NCI-H187 treated with DMSO at 0.1 percent for 48 hours (cell line): ENCODE data around the gene TMEM89.
A peak's percentile ranks its signal among the peaks of the same experiment; 100 is the strongest.

Source experiments
- DNase-seq: peaks from one replicate; lab custom pipeline; 2025; lab: John Stamatoyannopoulos, UW

TMEM89 gene

GRCh38 chr3:48641396-48641795 lies 19.8 kb upstream of the TMEM89 start:
- DNase-seq = no peak

- no peak for DNase-seq
These were observed 18.5 kb upstream of the TMEM89 start for GRCh38 chr3:48639944-48640606.

- DNase-seq = no peak
These were observed 15.7 kb upstream of the TMEM89 start for GRCh38 chr3:48637305-48637704.

GRCh38 chr3:48636149-48636655 lies 14.6 kb upstream of the TMEM89 start:
- no peak for DNase-seq

- peak; percentile 11 for DNase-seq
These were observed 13.9 kb upstream of the TMEM89 start, which contains the start of gene SLC26A6 for GRCh38 chr3:48635222-48636021. TSS of gene SLC26A6 (minus strand) at chr3:48635461. CDS start at chr3:48635393, 68 bp downstream.

GRCh38 chr3:48634661-48635221 lies 13.2 kb upstream of the TMEM89 start:
- DNase-seq = no peak

DNA sequence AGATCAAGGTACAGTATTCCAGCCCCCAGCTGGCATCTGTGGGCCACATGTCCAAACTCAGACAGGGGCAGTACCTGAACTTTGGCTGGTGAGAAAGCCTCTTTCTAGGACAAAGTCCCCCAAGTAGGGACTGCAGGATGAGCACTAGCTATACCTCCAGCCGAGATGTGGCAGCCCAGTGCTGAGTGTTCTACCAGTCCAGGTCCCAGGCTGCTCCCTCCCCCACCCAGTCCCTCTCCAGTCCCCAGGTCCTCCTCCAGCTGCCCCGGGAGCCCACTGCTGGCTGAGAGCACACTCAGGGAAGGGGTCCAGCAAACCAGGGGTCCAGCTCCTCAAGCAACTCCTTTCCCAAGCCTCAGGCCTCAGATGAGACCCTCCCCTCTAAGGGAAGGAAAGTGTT lies 12.2 kb upstream of the TMEM89 start:
- DNase-seq = no peak

GRCh38 chr3:48633256-48633655 lies 11.7 kb upstream of the TMEM89 start:
- DNase-seq = no peak

DNA sequence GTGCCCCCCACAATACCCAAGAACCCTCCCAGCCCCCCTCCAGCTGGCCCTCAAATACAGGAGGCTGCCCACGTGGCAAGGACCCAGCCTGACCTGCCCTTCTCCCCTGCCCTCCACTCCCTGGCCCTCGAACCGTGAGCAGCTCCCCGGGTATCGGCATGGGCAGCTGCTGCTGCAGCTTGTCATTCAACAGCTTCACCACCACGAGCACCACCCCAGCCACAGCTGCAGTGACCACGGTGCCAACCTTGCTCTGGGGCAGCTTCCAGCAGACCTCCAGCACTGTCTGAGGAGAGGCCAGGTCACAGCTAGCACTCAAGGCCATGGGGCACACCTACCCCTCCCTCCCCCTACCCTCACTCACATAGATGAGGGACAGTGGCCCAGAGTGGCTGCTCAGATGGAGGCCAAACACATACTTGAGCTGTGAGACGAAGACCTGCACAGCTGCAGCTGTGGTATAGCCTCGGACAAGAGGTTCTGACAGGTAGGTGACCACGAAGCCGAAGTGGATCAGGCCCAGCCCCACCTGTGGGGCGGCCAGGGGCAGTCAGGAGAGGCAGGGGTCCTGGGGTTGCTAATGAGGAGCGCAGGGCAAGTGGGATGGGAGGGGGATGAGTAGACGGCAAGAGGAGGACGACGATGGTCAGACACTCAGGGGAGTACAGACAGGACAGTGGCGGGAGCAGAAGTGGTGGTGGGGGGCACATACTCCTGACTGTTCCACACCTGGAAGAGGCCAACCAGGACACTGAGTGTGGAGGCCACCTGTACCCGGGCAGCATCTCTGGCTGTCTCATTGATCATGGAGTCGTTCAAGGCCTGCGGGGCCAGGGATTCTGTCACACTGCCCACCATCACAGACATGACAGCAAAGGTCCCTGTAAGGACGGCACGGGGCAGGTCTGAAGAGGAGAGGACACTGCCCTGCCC lies 10.2 kb upstream of the TMEM89 start:
- DNase-seq = no peak

- DNase-seq = no peak
These were observed 9.3 kb upstream of the TMEM89 start for GRCh38 chr3:48630833-48631232.

DNA sequence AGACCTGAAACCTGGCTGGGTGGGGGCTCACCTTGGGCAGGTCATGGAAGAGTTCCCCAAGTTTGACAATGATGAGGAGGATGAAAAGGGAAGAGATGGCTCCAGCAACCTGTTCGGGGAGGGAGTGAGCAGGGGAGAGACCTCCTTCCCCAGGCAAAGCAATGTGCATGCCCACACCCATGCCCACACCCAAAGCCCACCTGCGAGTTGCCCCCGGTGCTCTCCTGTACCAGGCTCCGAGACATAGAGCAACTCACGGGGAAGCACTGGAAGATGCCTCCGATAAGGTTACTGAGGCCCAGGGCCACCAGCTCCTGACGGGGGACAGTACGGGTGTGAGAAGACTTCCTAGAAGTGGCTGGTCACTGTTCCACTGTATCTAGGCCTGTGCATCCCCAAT lies 8.8 kb upstream of the TMEM89 start:
- DNase-seq = no peak

- DNase-seq = no peak
These were observed 8.3 kb upstream of the TMEM89 start for GRCh38 chr3:48629894-48630293.

GRCh38 chr3:48628277-48629017 lies 6.9 kb upstream of the TMEM89 start:
- DNase-seq = no peak

GRCh38 chr3:48625600-48625999 lies 4.0 kb upstream of the TMEM89 start:
- DNase-seq = no peak

GRCh38 chr3:48624767-48625166 lies 3.2 kb upstream of the TMEM89 start:
- DNase-seq = no peak

DNA sequence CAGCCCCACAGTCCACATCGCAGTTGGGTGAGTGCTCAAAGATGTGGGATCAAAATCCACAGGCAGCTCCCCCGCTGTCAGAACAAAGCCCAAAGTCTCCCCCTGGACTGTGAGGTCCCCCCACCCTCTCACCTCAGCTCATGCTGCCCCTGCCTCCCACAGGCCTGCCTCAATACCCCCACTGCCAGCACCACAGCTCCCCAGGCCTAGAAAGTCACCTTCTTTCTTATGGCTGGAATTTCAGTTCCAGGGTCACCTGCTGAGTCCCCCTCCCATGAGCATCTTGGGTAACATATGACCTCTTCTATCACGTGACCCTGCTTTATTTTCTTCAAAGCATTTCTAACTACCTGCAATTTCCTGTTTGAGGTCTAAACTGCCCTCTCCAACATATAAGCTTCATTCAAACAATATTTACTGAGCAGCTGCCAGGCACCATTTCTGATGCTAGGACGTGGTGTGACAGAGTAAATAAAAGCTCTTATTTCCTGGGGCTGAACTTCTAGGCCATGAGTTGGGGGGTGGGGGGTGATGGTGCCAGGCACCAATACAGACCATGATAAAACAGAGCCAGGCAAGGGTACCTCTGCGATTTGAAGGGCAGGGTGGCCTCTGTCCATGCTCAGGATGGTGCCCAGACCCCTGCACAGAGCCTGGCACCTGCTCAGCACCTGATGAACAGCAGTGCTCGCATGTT lies 2.4 kb upstream of the TMEM89 start:
- DNase-seq = peak; percentile 2

DNA sequence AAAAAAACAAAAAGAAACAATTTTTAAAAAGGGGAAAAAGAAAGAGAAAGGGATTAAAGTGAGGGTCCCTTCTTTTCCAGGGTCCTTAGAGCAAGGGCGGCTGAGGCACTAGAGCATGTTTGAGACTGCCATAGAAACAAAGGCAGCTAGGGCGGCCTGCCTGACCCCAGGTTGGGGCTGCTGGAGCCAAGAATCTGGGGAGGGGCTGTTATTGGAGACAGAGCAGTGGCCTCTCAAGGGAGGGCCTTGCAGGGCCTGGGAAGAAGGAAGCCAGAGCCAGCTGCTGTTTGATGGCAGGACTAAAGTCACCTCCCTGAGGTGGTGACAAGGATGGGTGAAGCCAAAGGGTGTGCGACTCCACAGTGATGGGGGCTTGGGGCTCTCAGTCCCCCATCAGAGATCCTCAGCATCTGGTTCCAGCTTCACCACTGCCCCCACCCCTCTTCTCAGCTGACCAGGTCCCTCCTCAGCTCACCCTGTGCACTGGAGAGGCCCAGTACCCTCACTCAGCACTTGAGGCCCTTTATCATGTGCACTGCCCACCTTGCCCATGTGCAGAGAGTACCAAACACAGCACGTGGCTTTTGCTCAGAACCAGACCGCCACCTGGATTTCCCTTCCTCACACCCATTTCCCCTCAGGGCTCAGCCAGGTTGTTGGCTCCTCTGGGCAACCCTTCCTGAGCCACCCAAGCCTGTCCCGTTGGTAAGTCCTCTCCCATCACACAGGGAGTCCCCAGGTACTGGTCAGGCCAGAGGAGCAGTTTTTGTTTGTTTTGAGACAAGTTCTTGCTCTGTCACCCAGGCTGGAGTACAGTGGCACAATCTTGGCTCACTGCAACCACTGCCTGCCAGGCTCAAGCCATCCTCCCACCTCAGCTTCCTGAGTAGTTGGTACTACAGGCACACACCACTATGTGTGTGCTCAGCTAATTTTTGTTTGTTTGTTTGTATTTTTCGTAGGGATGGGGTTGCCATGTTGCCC lies 1.7 kb downstream of the TMEM89 start:
- no peak for DNase-seq

GRCh38 chr3:48617559-48617958 lies 4.0 kb downstream of the TMEM89 start:
- DNase-seq = no peak

GRCh38 chr3:48614044-48614443 lies 7.5 kb downstream of the TMEM89 start:
- DNase-seq = no peak
